GM12875 (cell line): ENCODE results near the gene YPEL2.
A peak's percentile ranks its signal among the peaks of the same experiment; 100 is the strongest.
"Not testable (repeated sequence)": the region's sequence is repeated elsewhere in the genome, so short reads cannot be mapped to it uniquely, and the experiment has no call there.

ENCODE experiments used
- H3K4me3 ChIP-seq: one replicate; pipeline ENCODE4 v1.5.1; 2011; ENCODE audit warnings: low read depth, low read length, control low read depth
- TF ChIP-seq, protein P1 (sequence below): IDR thresholded peaks from 2 replicates; pipeline ENCODE4 v1.5.1; 2011; ENCODE audit warnings: low read depth, mild to moderate bottlenecking, control low read depth, inconsistent platforms, low read length, moderate library complexity, borderline replicate concordance; ENCODE audit not compliant: insufficient read depth

Gene YPEL2, protein sequence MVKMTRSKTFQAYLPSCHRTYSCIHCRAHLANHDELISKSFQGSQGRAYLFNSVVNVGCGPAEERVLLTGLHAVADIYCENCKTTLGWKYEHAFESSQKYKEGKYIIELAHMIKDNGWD

DNA sequence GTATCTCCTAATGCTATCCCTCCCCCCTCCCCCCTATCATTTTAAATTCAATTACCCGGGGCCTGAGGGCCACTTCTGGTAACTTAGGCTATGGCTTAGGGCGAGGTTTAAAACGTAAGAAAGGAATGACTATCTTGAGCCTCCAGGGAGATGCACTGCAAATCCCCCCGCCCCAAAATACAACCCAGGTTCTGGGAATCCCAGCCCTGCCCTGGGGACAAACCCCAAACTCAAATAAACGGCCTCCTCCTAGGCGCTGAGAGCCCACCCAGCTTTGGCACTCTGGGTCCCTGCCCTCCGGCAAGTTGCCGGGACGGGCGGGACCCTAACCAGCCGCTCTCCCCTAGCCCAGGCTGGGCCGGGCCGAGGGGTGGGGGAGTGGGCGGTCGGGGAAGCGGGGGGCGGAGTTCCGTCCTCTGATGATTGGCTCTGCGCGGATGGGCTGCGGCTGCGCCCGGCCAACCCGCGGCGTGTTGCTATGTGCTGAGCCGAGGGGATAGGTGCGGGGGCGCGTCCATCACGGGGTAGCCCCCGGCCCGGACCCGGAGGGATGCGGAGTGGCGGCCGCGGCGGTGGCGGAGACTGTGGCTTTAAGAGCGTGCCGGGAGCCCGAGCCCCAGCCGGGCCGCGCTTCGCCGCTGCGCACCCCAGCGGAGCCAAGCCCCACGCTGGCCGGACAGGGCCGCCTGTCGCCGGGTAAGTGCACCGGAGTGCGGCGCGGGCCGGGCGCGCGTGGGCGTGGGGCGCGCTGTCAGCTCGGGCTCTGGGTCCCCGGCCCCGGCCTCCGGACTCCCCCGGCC, at the start of gene YPEL2:
YPEL2 (plus strand) TSS at position 527 of the 800 bp plus-strand sequence. CDS start 21,755 bp downstream, outside the sequence.
- TF ChIP-seq, protein P1, sequence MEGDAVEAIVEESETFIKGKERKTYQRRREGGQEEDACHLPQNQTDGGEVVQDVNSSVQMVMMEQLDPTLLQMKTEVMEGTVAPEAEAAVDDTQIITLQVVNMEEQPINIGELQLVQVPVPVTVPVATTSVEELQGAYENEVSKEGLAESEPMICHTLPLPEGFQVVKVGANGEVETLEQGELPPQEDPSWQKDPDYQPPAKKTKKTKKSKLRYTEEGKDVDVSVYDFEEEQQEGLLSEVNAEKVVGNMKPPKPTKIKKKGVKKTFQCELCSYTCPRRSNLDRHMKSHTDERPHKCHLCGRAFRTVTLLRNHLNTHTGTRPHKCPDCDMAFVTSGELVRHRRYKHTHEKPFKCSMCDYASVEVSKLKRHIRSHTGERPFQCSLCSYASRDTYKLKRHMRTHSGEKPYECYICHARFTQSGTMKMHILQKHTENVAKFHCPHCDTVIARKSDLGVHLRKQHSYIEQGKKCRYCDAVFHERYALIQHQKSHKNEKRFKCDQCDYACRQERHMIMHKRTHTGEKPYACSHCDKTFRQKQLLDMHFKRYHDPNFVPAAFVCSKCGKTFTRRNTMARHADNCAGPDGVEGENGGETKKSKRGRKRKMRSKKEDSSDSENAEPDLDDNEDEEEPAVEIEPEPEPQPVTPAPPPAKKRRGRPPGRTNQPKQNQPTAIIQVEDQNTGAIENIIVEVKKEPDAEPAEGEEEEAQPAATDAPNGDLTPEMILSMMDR, result no peak
- H3K4me3 ChIP-seq, result peak within 1 kb of the TSS; percentile 61

DNA sequence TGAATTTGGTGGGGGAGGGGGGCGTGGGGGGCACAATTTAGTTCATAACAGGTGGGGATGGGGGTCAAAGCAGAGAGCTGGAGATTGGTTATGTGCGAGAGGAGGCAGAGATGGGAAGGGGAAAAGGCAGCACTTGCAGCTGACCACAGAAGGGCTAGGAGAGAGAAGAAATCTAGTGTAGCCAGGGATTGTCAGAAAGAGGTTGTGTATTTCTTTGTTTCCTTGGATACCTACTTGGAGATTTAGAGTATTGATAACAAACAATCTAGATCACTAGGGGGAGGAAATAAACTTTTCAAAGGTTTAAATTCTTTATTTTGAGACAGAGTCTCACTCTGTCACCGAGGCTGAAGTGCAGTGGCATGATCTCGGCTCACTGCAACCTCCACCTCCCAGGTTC, 47.1 kb upstream of the YPEL2 start:
- H3K4me3 ChIP-seq, result no peak overlapping the region
- TF ChIP-seq, protein P1, result no peak

DNA sequence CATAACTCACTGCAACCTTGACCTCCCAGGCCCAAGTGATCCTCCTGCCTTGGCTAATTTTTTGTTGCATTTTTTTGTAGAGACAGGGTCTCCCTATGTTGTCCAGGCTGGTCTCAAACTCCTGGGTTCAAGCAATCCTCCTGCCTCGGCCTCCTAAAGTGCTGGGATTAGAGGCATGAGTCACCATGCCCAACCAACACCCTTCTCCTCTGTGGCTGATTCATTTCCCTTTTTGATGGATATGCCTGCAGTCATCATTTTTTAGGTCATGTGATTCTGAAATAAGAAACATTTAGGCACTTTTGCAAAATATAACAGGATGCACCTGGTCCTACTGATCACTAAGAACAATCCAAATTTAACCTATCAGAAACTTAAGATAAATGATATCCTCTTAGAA, 44.0 kb upstream of the YPEL2 start:
- TF ChIP-seq, protein P1, result no peak
- no peak overlapping the region for H3K4me3 ChIP-seq

DNA sequence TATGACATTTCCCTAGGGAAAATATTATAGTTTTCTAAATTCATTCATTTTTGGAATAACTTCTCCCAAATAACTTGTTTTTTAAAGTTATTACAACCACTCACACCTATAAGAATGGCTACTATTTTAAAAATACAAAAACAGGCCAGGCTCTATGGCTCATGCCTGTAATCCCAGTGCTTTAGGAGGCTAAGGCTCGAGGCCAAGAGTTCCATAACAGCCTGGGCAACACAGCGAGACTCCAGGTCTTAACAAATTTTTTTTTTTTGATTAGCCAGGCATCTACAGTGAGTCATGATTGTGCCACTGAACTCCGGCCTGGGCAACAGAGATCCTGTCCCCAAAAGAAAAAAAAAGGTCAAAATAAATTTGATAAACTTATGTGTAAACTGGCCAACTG, 43.6 kb upstream of the YPEL2 start:
- H3K4me3 ChIP-seq, result no peak overlapping the region
- TF ChIP-seq, protein P1, result no peak

DNA sequence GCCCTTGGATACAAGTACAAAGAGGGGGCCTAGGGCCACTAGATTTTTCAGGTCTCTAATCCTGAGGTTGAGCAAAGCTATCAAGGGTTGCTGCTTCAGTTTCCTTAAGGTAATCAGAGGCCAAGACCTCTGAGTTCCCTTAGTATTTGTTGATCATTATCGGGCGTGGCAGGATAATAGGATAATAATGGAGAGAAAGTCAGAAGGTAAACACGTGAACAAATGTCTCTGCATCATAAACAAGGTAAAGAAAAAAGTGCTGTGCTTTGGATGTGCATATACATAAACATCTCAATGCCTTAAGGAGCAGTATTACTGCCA, 41.5 kb upstream of the YPEL2 start:
- TF ChIP-seq, protein P1, result no peak
- no peak overlapping the region for H3K4me3 ChIP-seq

DNA sequence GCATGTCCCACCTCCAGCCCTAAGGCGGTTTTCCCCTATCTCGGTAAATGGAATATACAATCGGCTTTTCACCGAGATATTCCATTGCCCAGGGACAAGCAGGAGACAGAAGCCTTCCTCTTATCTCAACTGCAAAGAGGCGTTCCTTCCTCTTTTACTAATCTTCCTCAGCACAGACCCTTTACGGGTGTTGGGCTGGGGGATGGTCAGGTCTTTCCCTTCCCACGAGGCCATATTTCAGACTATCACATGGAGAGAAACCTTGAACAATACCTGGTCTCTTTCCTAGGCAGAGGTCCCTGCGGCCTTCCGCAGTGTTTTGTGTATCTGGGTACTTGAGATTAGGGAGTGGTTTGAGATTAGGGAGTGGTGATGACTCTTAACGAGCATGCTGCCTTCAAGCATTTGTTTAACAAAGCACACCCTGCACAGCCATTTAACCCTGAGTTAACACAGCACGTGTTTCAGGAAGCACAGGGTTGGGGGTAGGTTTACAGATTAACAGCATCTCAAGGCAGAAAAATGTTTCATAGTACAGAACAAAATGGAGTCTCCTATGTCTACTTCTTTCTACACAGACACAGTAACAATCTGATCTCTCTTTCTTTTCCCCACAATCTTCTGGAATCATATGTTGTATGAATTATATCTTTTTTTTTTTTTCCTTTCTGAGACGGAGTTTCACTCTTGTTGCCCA, 41.0 kb upstream of the YPEL2 start:
- H3K4me3 ChIP-seq, result not testable (repeated sequence)

DNA sequence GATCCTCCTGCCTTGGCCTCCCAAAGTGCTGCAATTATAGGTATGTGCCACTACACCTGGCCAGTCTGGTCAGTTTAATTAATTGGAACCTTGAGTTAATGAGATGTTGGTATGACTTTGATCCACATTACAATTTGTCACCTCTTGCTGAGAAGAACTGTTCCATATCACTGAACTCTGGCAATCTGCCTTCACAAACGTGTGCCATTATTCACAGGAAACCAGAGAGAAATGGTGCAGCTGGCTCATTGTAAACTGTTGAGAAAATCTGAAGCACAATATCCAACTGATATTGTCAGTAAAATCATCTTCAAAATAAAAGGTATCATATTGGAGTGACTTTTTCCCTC, 39.3 kb upstream of the YPEL2 start:
- no peak overlapping the region for H3K4me3 ChIP-seq
- TF ChIP-seq, protein P1, result no peak
